Caco-2 (cell line): Measurements from ENCODE around the gene FRMD4A. TPM values are rescaled to one million over a fixed set of nuclear protein-coding genes. Genes with fewer than 3 reads are reported as not detected.
"Not testable (repeated sequence)": the region's sequence is repeated elsewhere in the genome, so short reads cannot be mapped to it uniquely, and the experiment has no call there.

Experiments
- BruUV-seq: library from RNA; stranded (reverse); fragments of 400-500 nt; replicated peaks from 2 replicates; lab custom pipeline; 2021; lab: Mats Ljungman, UMichigan
- CTCF ChIA-PET: fragments of 300-600 bp; sonication (Branson Sonifier 250); formaldehyde crosslinking; loops from one replicate; lab custom pipeline; 2022; ENCODE audit warnings: antibody characterized with exemption; lab: Charles Lee
- POLR2A ChIA-PET: fragments of 300-600 bp; sonication (Branson Sonifier 250); formaldehyde crosslinking; loops from one replicate; lab custom pipeline; 2022; ENCODE audit warnings: antibody characterized with exemption; lab: Charles Lee
- DNase-seq, 2 experiments: peaks; one replicate each; pipeline versions ENCODE4 v3.0.0 to v3.0.0-alpha.2; 2020 to 2022
- H3K27me3 ChIP-seq: replicated peaks from 2 replicates; pipeline ENCODE4 v1.6.0; 2011; ENCODE audit warnings: low read length; ENCODE audit not compliant: control insufficient read depth, insufficient read depth
- H3K36me3 ChIP-seq: 2 replicates; pipeline ENCODE4 v1.5.1; 2011; ENCODE audit warnings: low read length; ENCODE audit not compliant: control insufficient read depth, insufficient read depth
- H3K4me1 ChIP-seq: fragments of 250-450 bp; sonication (Bioruptor Pico); 2 replicates; pipeline ENCODE4 v1.5.1; 2020; ENCODE audit warnings: mild to moderate bottlenecking
- H3K4me3 ChIP-seq: 2 replicates; pipeline ENCODE4 v1.5.1; 2011; ENCODE audit warnings: low read depth, mild to moderate bottlenecking, control low read depth, low read length
- H3K9me3 ChIP-seq: fragments of 250-450 bp; sonication (Bioruptor Pico); 2 replicates; pipeline ENCODE4 v1.5.1; 2020; ENCODE audit warnings: mild to moderate bottlenecking, moderate library complexity
- H3K27ac Mint-ChIP-seq: one replicate; pipeline ENCODE4 v1.8.0; 2022; ENCODE audit warnings: mixed read lengths; ENCODE audit not compliant: unreplicated experiment
- H3K27me3 Mint-ChIP-seq: one replicate; pipeline ENCODE4 v1.8.0; 2022; ENCODE audit warnings: mixed read lengths; ENCODE audit not compliant: insufficient read depth, unreplicated experiment
- H3K36me3 Mint-ChIP-seq: one replicate; pipeline ENCODE4 v1.8.0; 2022; ENCODE audit warnings: mild to moderate bottlenecking, mixed read lengths; ENCODE audit not compliant: insufficient read depth, unreplicated experiment
- H3K4me1 Mint-ChIP-seq: one replicate; pipeline ENCODE4 v1.8.0; 2022; ENCODE audit warnings: low read depth, mixed read lengths; ENCODE audit not compliant: unreplicated experiment
- H3K4me3 Mint-ChIP-seq: one replicate; pipeline ENCODE4 v1.8.0; 2022; ENCODE audit warnings: mild to moderate bottlenecking, moderate library complexity, mixed read lengths; ENCODE audit not compliant: unreplicated experiment
- H3K9me3 Mint-ChIP-seq: one replicate; pipeline ENCODE4 v1.8.0; 2022; ENCODE audit warnings: mixed read lengths; ENCODE audit not compliant: unreplicated experiment
- CTCF ChIP-seq, 2 experiments: fragments of 200-600 bp in 1 of 2; IDR thresholded peaks; 1 replicate in 1 of 2; 2 replicates in 1 of 2; pipeline versions ENCODE4 v1.5.1 to v1.8.0; 2011 to 2022; ENCODE audit warnings: antibody characterized with exemption in 1 of 2, control low read depth in 1 of 2, inconsistent platforms in 1 of 2, low read depth in 1 of 2, low read length in 1 of 2, mild to moderate bottlenecking in 1 of 2, moderate library complexity in 1 of 2; ENCODE audit not compliant: insufficient read depth in 1 of 2, severe bottlenecking in 1 of 2, unreplicated experiment in 1 of 2
- intact Hi-C: fragments of 100-400 bp; cut with micrococcal nuclease; formaldehyde crosslinking; loops from one replicate; pipeline ENCODE4 v1.10.0; 2022; ENCODE audit not compliant: unreplicated experiment
- total RNA-seq: library from RNA; stranded (reverse); gene quantifications from 2 replicates; pipeline ENCODE4 v1.2.3, GENCODE V29; 2022

Gene FRMD4A
- total RNA-seq, 1 experiment from 2014 or later, result 52.1 TPM

GRCh38 chr10:13716081-13717071 lies 614.3 kb downstream of the FRMD4A start:
- H3K9me3 ChIP-seq, result no peaks in the 10 kb centered on the region
- H3K36me3 ChIP-seq, result no peaks in the 10 kb centered on the region
- H3K27ac Mint-ChIP-seq, result peak overlapping the region; percentile 90
- BruUV-seq, result no TSS peak
- no peaks in the 10 kb centered on the region for H3K27me3 Mint-ChIP-seq
- H3K27me3 ChIP-seq, result no peaks in the 10 kb centered on the region
- POLR2A ChIA-PET, result interaction anchor here (1.7 kb wide), 1 partner anchor 10 kb away, joined by 9 read pairs; no protein-coding TSS in a partner anchor
- DNase-seq, result no peak
- no peak overlapping the region for H3K4me3 ChIP-seq
- no peaks in the 10 kb centered on the region for H3K9me3 Mint-ChIP-seq
- intact Hi-C loops, result no loop called here
- peak overlapping the region; percentile 45 for H3K4me3 Mint-ChIP-seq
- H3K4me1 ChIP-seq, result peaks cover 57% of the 10 kb centered on the region
- H3K4me1 Mint-ChIP-seq, result peaks cover 51% of the 10 kb centered on the region
- H3K36me3 Mint-ChIP-seq, result peaks cover 6% of the 10 kb centered on the region
- CTCF ChIA-PET, result no interaction called here
- no peak for TF ChIP-seq CTCF (IDR thresholded peaks at IDR 0.05; ENCODE audit: insufficient read depth in 1 of 2, low read depth in 1 of 2, low read length in 1 of 2, severe bottlenecking in 1 of 2, unreplicated experiment in 1 of 2)

GRCh38 chr10:13715596-13715995 lies 615.1 kb downstream of the FRMD4A start:
- H3K9me3 ChIP-seq, BruUV-seq, H3K27me3 Mint-ChIP-seq, H3K4me3 ChIP-seq, H3K9me3 Mint-ChIP-seq, H3K36me3 ChIP-seq, H3K36me3 Mint-ChIP-seq, H3K27me3 ChIP-seq: not testable (repeated sequence)
- ChIA-PET POLR2A (interaction anchor here (0.7 to 1.7 kb wide), 2 partner anchors 10 to 1885 kb away, joined by 6 to 9 read pairs; no protein-coding TSS in a partner anchor), CTCF (interaction anchor here (0.5 to 1.1 kb wide), 3 partner anchors 9 to 1055 kb away, joined by 3 to 7 read pairs (median 4); no protein-coding TSS in a partner anchor)
- intact Hi-C loops, result loop anchor here (1.0 to 2.0 kb wide), 4 partner anchors 8 to 50 kb away; no protein-coding TSS in a partner anchor
- peak in 1 of 2 experiments; percentile 59 for DNase-seq
- H3K4me1 Mint-ChIP-seq, result peaks cover 58% of the 10 kb centered on the region
- H3K4me1 ChIP-seq, result peaks cover 60% of the 10 kb centered on the region
- peak overlapping the region; percentile 90 for H3K27ac Mint-ChIP-seq
- H3K4me3 Mint-ChIP-seq, result peak overlapping the region; percentile 52

- Mint-ChIP-seq H3K4me3 (peak overlapping the region; percentile 52), H3K27me3 (no peaks in the 10 kb centered on the region), H3K9me3 (no peaks in the 10 kb centered on the region), H3K27ac (peak overlapping the region; percentile 90), H3K36me3 (peaks cover 11% of the 10 kb centered on the region), H3K4me1 (peaks cover 63% of the 10 kb centered on the region)
- no peaks in the 10 kb centered on the region for H3K9me3 ChIP-seq
- H3K4me3 ChIP-seq, result no peak overlapping the region
- ChIA-PET CTCF (interaction anchor here (0.5 to 1.1 kb wide), 4 partner anchors 8 to 1056 kb away, joined by 3 to 7 read pairs (median 4); no protein-coding TSS in a partner anchor), POLR2A (interaction anchor here (0.7 to 1.7 kb wide), 4 partner anchors 9 to 1884 kb away, joined by 3 to 9 read pairs (median 4); no protein-coding TSS in a partner anchor)
- TF ChIP-seq CTCF (IDR thresholded peaks at IDR 0.05; ENCODE audit: insufficient read depth in 1 of 2, low read depth in 1 of 2, low read length in 1 of 2, severe bottlenecking in 1 of 2, unreplicated experiment in 1 of 2), result no peak
- intact Hi-C loops, result loop anchor here (1.0 to 2.0 kb wide), 4 partner anchors 8 to 50 kb away; no protein-coding TSS in a partner anchor
- no peaks in the 10 kb centered on the region for H3K36me3 ChIP-seq
- no peaks in the 10 kb centered on the region for H3K27me3 ChIP-seq
- BruUV-seq, result no TSS peak
- peaks cover 65% of the 10 kb centered on the region for H3K4me1 ChIP-seq
- peak; percentile 78 to 82 for DNase-seq
Observed at GRCh38 chr10:13715100-13715499, 615.6 kb downstream of the FRMD4A start.
